ENCODE results near the gene ID2. TPM values are rescaled to one million over a fixed set of nuclear protein-coding genes. Genes with fewer than 3 reads are reported as not detected.

The ID2 gene
- total RNA-seq, 1 experiment from 2014 or later = 112 TPM

DNA sequence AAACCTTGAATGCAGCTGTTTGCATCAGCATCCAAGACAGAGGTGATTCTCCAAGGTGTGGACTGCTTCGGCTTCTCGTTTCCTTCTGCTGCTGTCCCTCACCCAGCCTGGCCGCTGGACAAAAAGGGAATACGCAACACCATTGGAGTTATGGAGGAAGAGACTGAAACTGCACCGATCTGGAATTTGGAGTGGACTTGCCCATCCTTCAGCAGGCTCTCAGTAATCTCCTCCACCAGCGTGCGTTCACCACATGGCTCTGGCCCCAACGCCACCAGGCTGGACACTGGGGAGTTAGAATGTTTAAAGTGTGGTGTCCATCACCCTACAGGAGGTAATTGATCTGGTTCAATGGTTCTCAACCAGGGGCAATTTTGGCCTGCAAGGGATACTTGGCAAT lies 41.4 kb upstream of the ID2 start:
- BruUV-seq (replicated peaks) = no TSS peak
- Histone ChIP-seq H3K4me1 (ENCODE audit: control insufficient read depth in 1 of 2, insufficient read depth in 2 of 2, low read length in 2 of 2) (peaks cover 18 to 30% of the 10 kb centered on the region in 2 experiments), H3K9ac (ENCODE audit: low read length) (no peak overlapping the region), H3K27ac (ENCODE audit: low read depth, low read length) (no peak overlapping the region), H4K20me1 (ENCODE audit: insufficient read depth) (no peaks in the 10 kb centered on the region), H3K4me2 (ENCODE audit: low read length) (no peak overlapping the region), H3K79me2 (ENCODE audit: insufficient read depth, low read length) (no peaks in the 10 kb centered on the region), H3K9me2 (ENCODE audit: insufficient read depth) (no peaks in the 10 kb centered on the region), H3K4me3 (replicated peaks in 1 of 2; ENCODE audit: low read depth in 1 of 2, low read length in 2 of 2) (no peak overlapping the region), H3K9me3 (ENCODE audit: control insufficient read depth in 1 of 2, insufficient read depth in 1 of 2, low read depth in 1 of 2, low read length in 2 of 2) (no peaks in the 10 kb centered on the region), H3K27me3 (ENCODE audit: insufficient read depth, low read length) (no peaks in the 10 kb centered on the region), H3K36me3 (ENCODE audit: control insufficient read depth in 1 of 2, insufficient read depth in 2 of 2, low read length in 2 of 2) (no peaks in the 10 kb centered on the region), H2AFZ (ENCODE audit: low read depth, low read length, poor library complexity, severe bottlenecking) (no peak overlapping the region)
- intact Hi-C loops (cut with micrococcal nuclease) = no loop called here
- DNase-seq (ENCODE audit: low read depth, low spot score) = no peak
- ChIA-PET POLR2A (no interaction called here), CTCF (no interaction called here), RAD21 (ENCODE audit: low non-redundant PET in 1 of 2, low total read pairs in 2 of 2, uncharacterized antibody in 2 of 2, unreplicated experiment in 2 of 2) (no interaction called here)
- TF ChIP-seq MAX (IDR thresholded peaks at IDR 0.05) (no peak), EZH2 (IDR thresholded peaks at IDR 0.05) (no peak), SRF (IDR thresholded peaks at IDR 0.05; ENCODE audit: low read depth) (no peak), FOSL1 (IDR thresholded peaks at IDR 0.05; ENCODE audit: low read depth) (no peak), CBX3 (IDR thresholded peaks at IDR 0.05; ENCODE audit: low read depth) (no peak), SIN3A (IDR thresholded peaks at IDR 0.05; ENCODE audit: low read depth) (no peak), EZH2phosphoT487 (IDR thresholded peaks at IDR 0.05; ENCODE audit: borderline replicate concordance) (no peak), RAD21 (IDR thresholded peaks at IDR 0.05; ENCODE audit: low read depth) (no peak), POLR2A (IDR thresholded peaks at IDR 0.05; ENCODE audit: borderline replicate concordance, extremely low read depth, insufficient read depth, insufficient read length) (no peak), ZBTB33 (IDR thresholded peaks at IDR 0.05; ENCODE audit: extremely low read depth, insufficient replicate concordance, low read length) (no peak), ZFX (IDR thresholded peaks at IDR 0.05) (no peak), CEBPB (IDR thresholded peaks at IDR 0.05; ENCODE audit: low read depth) (no peak), REST (IDR thresholded peaks at IDR 0.05; ENCODE audit: low read depth) (no peak), ELF1 (IDR thresholded peaks at IDR 0.05; ENCODE audit: borderline replicate concordance, low read depth) (no peak), JUND (IDR thresholded peaks at IDR 0.05) (no peak), ZNF274 (IDR thresholded peaks at IDR 0.05; ENCODE audit: low read depth, low read length) (no peak), POLR2AphosphoS5 (IDR thresholded peaks at IDR 0.05; ENCODE audit: low read depth, low read length) (no peak), EGR1 (IDR thresholded peaks at IDR 0.05; ENCODE audit: low read depth) (no peak)
- TF ChIP-seq, protein P1, sequence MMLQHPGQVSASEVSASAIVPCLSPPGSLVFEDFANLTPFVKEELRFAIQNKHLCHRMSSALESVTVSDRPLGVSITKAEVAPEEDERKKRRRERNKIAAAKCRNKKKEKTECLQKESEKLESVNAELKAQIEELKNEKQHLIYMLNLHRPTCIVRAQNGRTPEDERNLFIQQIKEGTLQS (IDR thresholded peaks at IDR 0.05) = no peak
- TF ChIP-seq, protein P2, sequence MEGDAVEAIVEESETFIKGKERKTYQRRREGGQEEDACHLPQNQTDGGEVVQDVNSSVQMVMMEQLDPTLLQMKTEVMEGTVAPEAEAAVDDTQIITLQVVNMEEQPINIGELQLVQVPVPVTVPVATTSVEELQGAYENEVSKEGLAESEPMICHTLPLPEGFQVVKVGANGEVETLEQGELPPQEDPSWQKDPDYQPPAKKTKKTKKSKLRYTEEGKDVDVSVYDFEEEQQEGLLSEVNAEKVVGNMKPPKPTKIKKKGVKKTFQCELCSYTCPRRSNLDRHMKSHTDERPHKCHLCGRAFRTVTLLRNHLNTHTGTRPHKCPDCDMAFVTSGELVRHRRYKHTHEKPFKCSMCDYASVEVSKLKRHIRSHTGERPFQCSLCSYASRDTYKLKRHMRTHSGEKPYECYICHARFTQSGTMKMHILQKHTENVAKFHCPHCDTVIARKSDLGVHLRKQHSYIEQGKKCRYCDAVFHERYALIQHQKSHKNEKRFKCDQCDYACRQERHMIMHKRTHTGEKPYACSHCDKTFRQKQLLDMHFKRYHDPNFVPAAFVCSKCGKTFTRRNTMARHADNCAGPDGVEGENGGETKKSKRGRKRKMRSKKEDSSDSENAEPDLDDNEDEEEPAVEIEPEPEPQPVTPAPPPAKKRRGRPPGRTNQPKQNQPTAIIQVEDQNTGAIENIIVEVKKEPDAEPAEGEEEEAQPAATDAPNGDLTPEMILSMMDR (IDR thresholded peaks at IDR 0.05 in 2 of 3, conservative IDR thresholded peaks at IDR 0.05 in 1 of 3; ENCODE audit: borderline replicate concordance in 1 of 3, insufficient read depth in 1 of 3, low read depth in 2 of 3, low read length in 2 of 3) = no peak
- no peak for ATAC-seq
